K562 (cell line): ENCODE results near the gene NQO2. TPM values are rescaled to one million over a fixed set of nuclear protein-coding genes. Genes with fewer than 3 reads are reported as not detected.

Experiments
- AFF1 ChIP-seq, 2 experiments: fragments of 450-650 bp; IDR thresholded peaks; 2 replicates each; pipeline ENCODE4 v1.6.1; 2018; ENCODE audit warnings: mild to moderate bottlenecking in 2 of 2, low read depth in 1 of 2; ENCODE audit not compliant: partially characterized antibody in 2 of 2
- CC2D1A ChIP-seq: fragments of 450-650 bp; IDR thresholded peaks from 2 replicates; pipeline ENCODE4 v1.6.1; 2017; ENCODE audit warnings: mild to moderate bottlenecking
- CTCF ChIP-seq, 3 experiments: IDR thresholded peaks in 2 of 3; conservative IDR thresholded peaks in 1 of 3; 2 replicates each; pipeline ENCODE4 v1.5.1; 2011 to 2012; ENCODE audit warnings: low read length in 3 of 3, mild to moderate bottlenecking in 3 of 3, control low read depth in 2 of 3, improper control_type of control experiment in 1 of 3, inconsistent platforms in 1 of 3, low read depth in 1 of 3, mixed read lengths in 1 of 3, moderate library complexity in 1 of 3; ENCODE audit not compliant: insufficient read depth in 2 of 3
- DDX20 ChIP-seq: fragments of 450-650 bp; IDR thresholded peaks from 2 replicates; pipeline ENCODE4 v1.6.1; 2016; ENCODE audit warnings: missing genetic modification characterization, low read depth, mild to moderate bottlenecking, missing compliant biosample characterization, moderate library complexity
- DMBX1 ChIP-seq: fragments of 250-450 bp; sonication (Bioruptor Pico); IDR thresholded peaks from 2 replicates; pipeline ENCODE4 v1.8.0; 2022; ENCODE audit warnings: inconsistent platforms, mild to moderate bottlenecking, moderate library complexity, borderline replicate concordance
- JUND ChIP-seq, 2 experiments: IDR thresholded peaks; 2 replicates in 1 of 2; 3 replicates in 1 of 2; pipeline ENCODE4 v1.6.1; 2011; ENCODE audit warnings: borderline replicate concordance in 2 of 2, low read depth in 2 of 2, low read length in 2 of 2, improper control_type of control experiment in 1 of 2, missing biosample characterization in 1 of 2, missing genetic modification characterization in 1 of 2, missing genetic modification reagents in 1 of 2
- KDM1A ChIP-seq, 2 experiments: fragments of 450-650 bp; IDR thresholded peaks; 2 replicates each; pipeline ENCODE4 v1.6.1; 2016; ENCODE audit warnings: mild to moderate bottlenecking in 2 of 2
- LEF1 ChIP-seq: fragments of 450-650 bp; IDR thresholded peaks from 2 replicates; pipeline ENCODE4 v1.6.1; 2016; ENCODE audit warnings: mild to moderate bottlenecking
- NR3C1 ChIP-seq: sonication (generic); formaldehyde crosslinking; IDR thresholded peaks from 2 replicates; pipeline ENCODE4 v1.8.1; 2022; ENCODE audit warnings: missing genetic modification reagents
- POLR2AphosphoS5 ChIP-seq: IDR thresholded peaks from 2 replicates; pipeline ENCODE4 v1.6.1; 2011; ENCODE audit warnings: mild to moderate bottlenecking, low read depth, low read length, moderate library complexity; ENCODE audit not compliant: control insufficient read depth, insufficient read depth
- SIN3A ChIP-seq, 2 experiments: fragments of 150-350 bp in 1 of 2; IDR thresholded peaks; 2 replicates each; pipeline ENCODE4 v1.6.1; 2011 to 2016; ENCODE audit warnings: borderline replicate concordance in 2 of 2, low read depth in 2 of 2, low read length in 2 of 2, mild to moderate bottlenecking in 2 of 2, moderate library complexity in 2 of 2; ENCODE audit not compliant: control insufficient read depth in 1 of 2
- SMARCE1 ChIP-seq: fragments of 450-650 bp; IDR thresholded peaks from 2 replicates; pipeline ENCODE4 v1.7.1; 2016; ENCODE audit warnings: mild to moderate bottlenecking
- ZC3H4 ChIP-seq: sonication (generic); formaldehyde crosslinking; IDR thresholded peaks from 2 replicates; pipeline ENCODE4 v1.9.0; 2021; ENCODE audit warnings: missing genetic modification reagents, borderline replicate concordance
- ZEB2 ChIP-seq: fragments of 450-650 bp; IDR thresholded peaks from 2 replicates; pipeline ENCODE4 v1.6.1; 2016
- ZNF592 ChIP-seq: fragments of 450-650 bp; IDR thresholded peaks from 2 replicates; pipeline ENCODE4 v1.6.1; 2017; ENCODE audit warnings: antibody characterized with exemption, mild to moderate bottlenecking
- polyA plus RNA-seq, 8 experiments: library from polyadenylated mRNA; depleted of rRNA in 4 of 8; stranded (reverse) in 5 of 8; unstranded in 3 of 8; fragments of >200 nt; fragmentation: Nextera tagmentation in 2 of 8; fragmentation: Illumina TruSeq in 1 of 8; extraction: Ambion mirVana in 2 of 8; extraction: Trizol in 1 of 8; gene quantifications; 2 replicates each; pipeline versions ENCODE4 v1.2.1 to v1.2.3, GENCODE V29; 2011 to 2014; ENCODE audit warnings: inconsistent platforms in 1 of 8, missing spikeins in 1 of 8
- total RNA-seq, 7 experiments: library from RNA; depleted of rRNA in 6 of 7; stranded (reverse); fragments of >200 nt in 6 of 7; fragmentation: Illumina TruSeq in 2 of 7; extraction: Trizol in 2 of 7; gene quantifications; 2 replicates each; pipeline versions ENCODE4 v1.2.1 to v1.2.3, GENCODE V29; 2011 to 2021; ENCODE audit warnings: low replicate concordance in 1 of 7

Gene NQO2
- total and polyA plus RNA-seq, 9 of the 15 experiments (the other 6 are each of a cell fraction or from before 2014, with no cell fraction given) = 54.6 to 214 (median 116) TPM

GRCh38 chr6:2993755-2994317 is 5.9 kb upstream of the NQO2 start (continued):
- TF ChIP-seq AFF1 (IDR thresholded peaks at IDR 0.05; ENCODE audit: low read depth in 1 of 2, partially characterized antibody in 2 of 2) (no peak), CTCF (IDR thresholded peaks at IDR 0.05 in 2 of 3, conservative IDR thresholded peaks at IDR 0.05 in 1 of 3; ENCODE audit: insufficient read depth in 2 of 3, low read depth in 1 of 3, low read length in 3 of 3) (no peak), CC2D1A (0 out of 2 replicates have a peak, but pooled peaks have one; percentile 13), NR3C1 (CRISPR knock-in tag) (no peak), JUND (IDR thresholded peaks at IDR 0.05; ENCODE audit: borderline replicate concordance, low read depth, low read length) (peak; percentile 41; the same call in 1 of the 2 replicates), JUND (tag; IDR thresholded peaks at IDR 0.05; ENCODE audit: borderline replicate concordance, low read depth, low read length) (peak; percentile 59; the same call in 1 of the 3 replicates), ZC3H4 (no peak), POLR2AphosphoS5 (no peak), KDM1A (IDR thresholded peaks at IDR 0.05) (no peak), SIN3A (IDR thresholded peaks at IDR 0.05; ENCODE audit: borderline replicate concordance in 2 of 2, control insufficient read depth in 1 of 2, low read depth in 2 of 2, low read length in 2 of 2) (no peak), DDX20 (tag) (no peak), DMBX1 (CRISPR knock-in tag) (peak; percentile 54; the same call in 1 of the 2 replicates), ZNF592 (0 out of 2 replicates have a peak, but pooled peaks have one; percentile 57), ZEB2 (peak; percentile 65; the same call in 1 of the 2 replicates), SMARCE1 (peak; percentile 74; the same call in 1 of the 2 replicates), LEF1 (peak; percentile 62; the same call in 1 of the 2 replicates)
